H9 (cell line): ENCODE results near the gene GRIPAP1. TPM values are rescaled to one million over a fixed set of nuclear protein-coding genes. Genes with fewer than 3 reads are reported as not detected.

Experiments
- DNase-seq: peaks from one replicate; pipeline ENCODE4 v3.0.0-alpha.2; 2017
- H2AFZ ChIP-seq: one replicate; pipeline ENCODE4 v1.6.1; 2013; ENCODE audit warnings: mild to moderate bottlenecking, low read length, control low read depth, moderate library complexity
- H2AK5ac ChIP-seq: 2 replicates; pipeline ENCODE4 v1.6.1; 2013; ENCODE audit warnings: low read length, control low read depth, mixed read lengths; ENCODE audit not compliant: insufficient read length
- H2BK120ac ChIP-seq: one replicate; pipeline ENCODE4 v1.6.1; 2013; ENCODE audit warnings: low read depth, mild to moderate bottlenecking, low read length, control low read depth, inconsistent platforms; ENCODE audit not compliant: poor library complexity, severe bottlenecking
- H2BK12ac ChIP-seq: 2 replicates; pipeline ENCODE4 v1.6.1; 2013; ENCODE audit warnings: low read length, control low read depth, mixed read lengths, low read depth; ENCODE audit not compliant: insufficient read length
- H2BK15ac ChIP-seq: 2 replicates; pipeline ENCODE4 v1.6.1; 2013; ENCODE audit warnings: low read depth, low read length, control low read depth
- H2BK20ac ChIP-seq: one replicate; pipeline ENCODE4 v1.6.1; 2013; ENCODE audit warnings: low read depth, mild to moderate bottlenecking, low read length, control low read depth, inconsistent platforms; ENCODE audit not compliant: poor library complexity, severe bottlenecking
- H2BK5ac ChIP-seq: 2 replicates; pipeline ENCODE4 v1.6.1; 2013; ENCODE audit warnings: low read length, control low read depth, mixed read lengths; ENCODE audit not compliant: insufficient read length
- H3K14ac ChIP-seq: 2 replicates; pipeline ENCODE4 v1.6.1; 2013; ENCODE audit warnings: low read length, control low read depth; ENCODE audit not compliant: insufficient read depth
- H3K18ac ChIP-seq: 2 replicates; pipeline ENCODE4 v1.6.1; 2013; ENCODE audit warnings: low read depth, mild to moderate bottlenecking, mixed read lengths, low read length, control low read depth; ENCODE audit not compliant: insufficient read length
- H3K23ac ChIP-seq: 2 replicates; pipeline ENCODE4 v1.6.1; 2013; ENCODE audit warnings: low read length, control low read depth, mixed read lengths, low read depth; ENCODE audit not compliant: insufficient read length
- H3K23me2 ChIP-seq: 2 replicates; pipeline ENCODE4 v1.6.1; 2013; ENCODE audit warnings: low read depth, mild to moderate bottlenecking, mixed read lengths, low read length, control low read depth; ENCODE audit not compliant: insufficient read length, poor library complexity, severe bottlenecking
- H3K27ac ChIP-seq: 2 replicates; pipeline ENCODE4 v1.5.1; 2013; ENCODE audit warnings: low read length, control low read depth, mixed read lengths, low read depth; ENCODE audit not compliant: insufficient read length
- H3K27me3 ChIP-seq: 2 replicates; pipeline ENCODE4 v1.6.1; 2013; ENCODE audit warnings: low read length, control low read depth, inconsistent platforms; ENCODE audit not compliant: insufficient read depth
- H3K4ac ChIP-seq: 2 replicates; pipeline ENCODE4 v1.6.1; 2013; ENCODE audit warnings: low read depth, mild to moderate bottlenecking, control low read depth, inconsistent platforms, low read length, moderate library complexity
- H3K4me1 ChIP-seq: 2 replicates; pipeline ENCODE4 v1.6.1; 2013; ENCODE audit warnings: low read length, control low read depth, inconsistent platforms; ENCODE audit not compliant: insufficient read depth
- H3K4me2 ChIP-seq: 2 replicates; pipeline ENCODE4 v1.6.1; 2013; ENCODE audit warnings: low read length, control low read depth, mixed read lengths; ENCODE audit not compliant: insufficient read length, insufficient read depth
- H3K56ac ChIP-seq: 2 replicates; pipeline ENCODE4 v1.6.1; 2013; ENCODE audit warnings: low read depth, mild to moderate bottlenecking, mixed read lengths, low read length, control low read depth; ENCODE audit not compliant: insufficient read length
- H3K79me1 ChIP-seq: 2 replicates; pipeline ENCODE4 v1.6.1; 2013; ENCODE audit warnings: low read depth, mild to moderate bottlenecking, moderate library complexity, low read length, control low read depth, inconsistent platforms; ENCODE audit not compliant: insufficient read depth, poor library complexity, severe bottlenecking
- H3K79me2 ChIP-seq: 2 replicates; pipeline ENCODE4 v1.6.1; 2013; ENCODE audit warnings: low read length, control low read depth, inconsistent platforms; ENCODE audit not compliant: insufficient read depth
- H3K9ac ChIP-seq: 2 replicates; pipeline ENCODE4 v1.6.1; 2013; ENCODE audit warnings: low read length, control low read depth, mixed read lengths; ENCODE audit not compliant: insufficient read length; ENCODE audit errors: extremely low read depth
- H3K9me3 ChIP-seq: one replicate; pipeline ENCODE4 v1.6.1; 2013; ENCODE audit warnings: low read depth, low read length, inconsistent platforms; ENCODE audit not compliant: control insufficient read depth
- H3T11ph ChIP-seq: one replicate; pipeline ENCODE4 v1.6.1; 2013; ENCODE audit warnings: mild to moderate bottlenecking, low read length, control low read depth, inconsistent platforms
- H4K20me1 ChIP-seq: one replicate; pipeline ENCODE4 v1.6.1; 2013; ENCODE audit not compliant: control insufficient read depth, insufficient read length, insufficient read depth
- H4K5ac ChIP-seq: 2 replicates; pipeline ENCODE4 v1.6.1; 2013; ENCODE audit warnings: low read depth, mild to moderate bottlenecking, mixed read lengths, low read length, control low read depth; ENCODE audit not compliant: insufficient read length
- H4K8ac ChIP-seq: replicated peaks from 2 replicates; pipeline ENCODE4 v1.6.1; 2013; ENCODE audit warnings: low read length, control low read depth, mixed read lengths, low read depth; ENCODE audit not compliant: insufficient read length
- H4K91ac ChIP-seq: 2 replicates; pipeline ENCODE4 v1.6.1; 2013; ENCODE audit warnings: low read depth, mild to moderate bottlenecking, moderate library complexity, mixed read lengths, low read length, control low read depth; ENCODE audit not compliant: insufficient read length
- H3K27ac Mint-ChIP-seq, 3 experiments: 2 replicates in 2 of 3; 3 replicates in 1 of 3; pipeline ENCODE4 v1.8.0; 2020 to 2021; ENCODE audit warnings: mixed read lengths in 3 of 3, mild to moderate bottlenecking in 1 of 3, moderate library complexity in 1 of 3
- H3K27me3 Mint-ChIP-seq: 2 replicates; pipeline ENCODE4 v1.8.0; 2021; ENCODE audit warnings: low read depth, mild to moderate bottlenecking, moderate library complexity, mixed read lengths
- H3K36me3 Mint-ChIP-seq, 3 experiments: 2 replicates in 2 of 3; 3 replicates in 1 of 3; pipeline ENCODE4 v1.8.0; 2020 to 2021; ENCODE audit warnings: low read depth in 3 of 3, mixed read lengths in 3 of 3; ENCODE audit not compliant: insufficient read depth in 1 of 3
- H3K4me1 Mint-ChIP-seq, 2 experiments: 2 replicates each; pipeline ENCODE4 v1.8.0; 2020; ENCODE audit warnings: mixed read lengths in 2 of 2
- H3K4me3 Mint-ChIP-seq, 2 experiments: 2 replicates in 1 of 2; 3 replicates in 1 of 2; pipeline ENCODE4 v1.8.0; 2020 to 2021; ENCODE audit warnings: mild to moderate bottlenecking in 2 of 2, mixed read lengths in 2 of 2, moderate library complexity in 1 of 2
- H3K9me3 Mint-ChIP-seq, 2 experiments: 2 replicates in 1 of 2; 3 replicates in 1 of 2; pipeline ENCODE4 v1.8.0; 2020; ENCODE audit warnings: mild to moderate bottlenecking in 2 of 2, mixed read lengths in 2 of 2, moderate library complexity in 1 of 2
- CTCF ChIP-seq: fragments of 200-600 bp; sonication (generic); conservative IDR thresholded peaks from 3 replicates; pipeline ENCODE4 v1.8.0; 2021; ENCODE audit warnings: antibody characterized with exemption, mild to moderate bottlenecking
- WGBS: extraction: QIAGEN DNeasy Blood & Tissue Kit; methylation state at CpG from one replicate; pipeline ENCODE4 v1.1.7; 2013; ENCODE audit warnings: missing lambda C conversion rate, low lambda C conversion rate, mixed read lengths; ENCODE audit not compliant: insufficient read length; ENCODE audit errors: extremely low coverage; 5-methylcytosine and 5-hydroxymethylcytosine counted together
- total RNA-seq: library from RNA; stranded (reverse); gene quantifications from 2 replicates; pipeline ENCODE4 v1.2.1, GENCODE V29; 2021

GRIPAP1 gene
- total RNA-seq, 1 experiment from 2014 or later: 71.8 TPM

GRCh38 chrX:48989483-48989882, 12.6 kb downstream of the GRIPAP1 start:
- Mint-ChIP-seq H3K36me3 (peaks cover 47 to 68% (median 62%) of the 10 kb centered on the region in 3 experiments), H3K27me3 (0 out of 2 replicates have a peak, but pooled peaks cover 1% of the 10 kb centered on the region), H3K27ac (peak overlapping the region in 1 of 3 experiments; percentile 65; a peak in 1 of 7 replicates), H3K4me1 (no peaks in the 10 kb centered on the region), H3K9me3 (peaks cover 63 to 65% of the 10 kb centered on the region in 2 experiments), H3K4me3 (no peak overlapping the region)
- no peak for DNase-seq
- TF ChIP-seq CTCF: no peak
- H3K79me1 ChIP-seq: no peaks in the 10 kb centered on the region
- H3K18ac ChIP-seq: no peak overlapping the region
- no peaks in the 10 kb centered on the region for H3K79me2 ChIP-seq
- no peak overlapping the region for H2BK120ac ChIP-seq
- H3K4me1 ChIP-seq: no peaks in the 10 kb centered on the region
- no peak overlapping the region for H3K56ac ChIP-seq
- no peak overlapping the region for H3K14ac ChIP-seq
- H2AK5ac ChIP-seq: no peak overlapping the region
- H3K4me2 ChIP-seq: no peak overlapping the region
- H4K20me1 ChIP-seq: no peaks in the 10 kb centered on the region
- H2BK5ac ChIP-seq: no peak overlapping the region
- H3T11ph ChIP-seq: no peak overlapping the region
- no peak overlapping the region for H3K27ac ChIP-seq
- no CpG with 5 or more reads among the region's 4 CpGs for WGBS
- no peak overlapping the region for H2BK20ac ChIP-seq
- no peak overlapping the region for H4K91ac ChIP-seq
- no peak overlapping the region for H3K9ac ChIP-seq
- no peak overlapping the region for H4K8ac ChIP-seq
- no peak overlapping the region for H2BK12ac ChIP-seq
- H3K9me3 ChIP-seq: no peaks in the 10 kb centered on the region
- no peak overlapping the region for H2AFZ ChIP-seq
- no peak overlapping the region for H3K23ac ChIP-seq
- H3K4ac ChIP-seq: no peak overlapping the region
- H4K5ac ChIP-seq: no peak overlapping the region
- no peaks in the 10 kb centered on the region for H3K23me2 ChIP-seq
- no peak overlapping the region for H2BK15ac ChIP-seq
- no peaks in the 10 kb centered on the region for H3K27me3 ChIP-seq
